ENCODE data around the gene ABCC10.
"Not testable (repeated sequence)": the region's sequence is repeated elsewhere in the genome, so short reads cannot be mapped to it uniquely, and the experiment has no call there.

Gene ABCC10

DNA sequence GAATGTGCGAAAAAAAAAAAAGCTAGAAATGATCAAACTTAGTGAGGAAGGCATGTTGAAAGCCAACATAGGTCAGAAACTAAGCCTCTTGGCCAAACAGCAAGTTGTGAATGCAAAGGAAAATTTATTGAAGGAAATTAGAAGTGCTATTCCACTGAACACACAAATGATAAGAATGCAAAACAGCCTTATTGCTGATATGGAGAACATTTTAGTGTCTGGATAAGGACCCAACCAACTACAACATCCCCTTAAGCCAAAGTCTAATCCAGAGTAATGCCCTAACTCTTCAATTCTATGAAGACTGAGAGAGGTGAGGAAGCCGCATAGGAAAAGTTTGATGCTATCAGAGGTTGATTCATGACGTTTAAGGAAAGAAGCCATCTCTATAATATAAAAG is 5.5 kb upstream of the ABCC10 start:
- Histone ChIP-seq H3K27ac (ENCODE audit: low read depth, low read length, poor library complexity, severe bottlenecking) (no peak overlapping the region), H3K79me2 (ENCODE audit: insufficient read depth, low read length) (no peaks in the 10 kb centered on the region), H3K36me3 (ENCODE audit: insufficient read depth, low read length) (no peaks in the 10 kb centered on the region), H3K27me3 (ENCODE audit: insufficient read depth, low read length) (no peaks in the 10 kb centered on the region), H3K4me2 (ENCODE audit: low read length) (no peak overlapping the region), H3K4me1 (ENCODE audit: insufficient read depth, low read length, severe bottlenecking) (no peaks in the 10 kb centered on the region), H3K9me3 (ENCODE audit: low read length) (no peaks in the 10 kb centered on the region), H2AFZ (ENCODE audit: low read length) (no peak overlapping the region), H3K4me3 (ENCODE audit: low read depth, low read length, poor library complexity, severe bottlenecking) (no peak overlapping the region), H3K9me2 (ENCODE audit: low read depth, low read length) (no peaks in the 10 kb centered on the region), H3K9ac (ENCODE audit: low read length) (no peak overlapping the region), H3F3A (ENCODE audit: insufficient read depth, low read length) (no peaks in the 10 kb centered on the region), H4K20me1 (ENCODE audit: insufficient read depth, low read length) (no peaks in the 10 kb centered on the region)
- TF ChIP-seq, protein P1, sequence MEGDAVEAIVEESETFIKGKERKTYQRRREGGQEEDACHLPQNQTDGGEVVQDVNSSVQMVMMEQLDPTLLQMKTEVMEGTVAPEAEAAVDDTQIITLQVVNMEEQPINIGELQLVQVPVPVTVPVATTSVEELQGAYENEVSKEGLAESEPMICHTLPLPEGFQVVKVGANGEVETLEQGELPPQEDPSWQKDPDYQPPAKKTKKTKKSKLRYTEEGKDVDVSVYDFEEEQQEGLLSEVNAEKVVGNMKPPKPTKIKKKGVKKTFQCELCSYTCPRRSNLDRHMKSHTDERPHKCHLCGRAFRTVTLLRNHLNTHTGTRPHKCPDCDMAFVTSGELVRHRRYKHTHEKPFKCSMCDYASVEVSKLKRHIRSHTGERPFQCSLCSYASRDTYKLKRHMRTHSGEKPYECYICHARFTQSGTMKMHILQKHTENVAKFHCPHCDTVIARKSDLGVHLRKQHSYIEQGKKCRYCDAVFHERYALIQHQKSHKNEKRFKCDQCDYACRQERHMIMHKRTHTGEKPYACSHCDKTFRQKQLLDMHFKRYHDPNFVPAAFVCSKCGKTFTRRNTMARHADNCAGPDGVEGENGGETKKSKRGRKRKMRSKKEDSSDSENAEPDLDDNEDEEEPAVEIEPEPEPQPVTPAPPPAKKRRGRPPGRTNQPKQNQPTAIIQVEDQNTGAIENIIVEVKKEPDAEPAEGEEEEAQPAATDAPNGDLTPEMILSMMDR (IDR thresholded peaks at IDR 0.05; ENCODE audit: low read length), result no peak
- TF ChIP-seq EZH2 (IDR thresholded peaks at IDR 0.05; ENCODE audit: borderline replicate concordance, low read length), result no peak

DNA sequence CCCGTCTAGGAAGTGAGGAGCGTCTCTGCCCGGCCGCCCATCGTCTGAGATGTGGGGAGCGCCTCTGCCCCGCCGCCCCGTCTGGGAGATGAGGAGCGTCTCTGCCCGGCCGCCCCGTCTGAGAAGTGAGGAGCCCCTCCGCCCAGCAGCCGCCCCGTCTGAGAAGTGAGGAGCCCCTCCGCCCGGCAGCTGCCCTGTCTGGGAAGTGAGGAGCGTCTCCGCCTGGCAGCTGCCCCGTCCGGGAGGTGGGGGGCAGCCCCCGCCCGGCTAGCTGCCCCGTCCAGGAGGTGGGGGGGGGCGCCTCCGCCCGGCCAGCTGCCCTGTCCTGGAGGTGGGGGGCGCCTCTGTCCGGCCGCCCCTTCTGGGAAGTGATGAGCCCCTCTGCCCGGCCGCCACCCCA is 2.3 kb upstream of the ABCC10 start:
- H3K4me3 ChIP-seq (ENCODE audit: low read depth, low read length, poor library complexity, severe bottlenecking); H3K9me3 ChIP-seq (ENCODE audit: low read length); H3K9ac ChIP-seq (ENCODE audit: low read length); H3K4me2 ChIP-seq (ENCODE audit: low read length); H3K27ac ChIP-seq (ENCODE audit: low read depth, low read length, poor library complexity, severe bottlenecking); H3K36me3 ChIP-seq (ENCODE audit: insufficient read depth, low read length); H3K79me2 ChIP-seq (ENCODE audit: insufficient read depth, low read length); H3F3A ChIP-seq (ENCODE audit: insufficient read depth, low read length); H4K20me1 ChIP-seq (ENCODE audit: insufficient read depth, low read length); H3K27me3 ChIP-seq (ENCODE audit: insufficient read depth, low read length); H2AFZ ChIP-seq (ENCODE audit: low read length); H3K9me2 ChIP-seq (ENCODE audit: low read depth, low read length): not testable (repeated sequence)
- H3K4me1 ChIP-seq (ENCODE audit: insufficient read depth, low read length, severe bottlenecking), result peaks cover 21% of the 10 kb centered on the region

DNA sequence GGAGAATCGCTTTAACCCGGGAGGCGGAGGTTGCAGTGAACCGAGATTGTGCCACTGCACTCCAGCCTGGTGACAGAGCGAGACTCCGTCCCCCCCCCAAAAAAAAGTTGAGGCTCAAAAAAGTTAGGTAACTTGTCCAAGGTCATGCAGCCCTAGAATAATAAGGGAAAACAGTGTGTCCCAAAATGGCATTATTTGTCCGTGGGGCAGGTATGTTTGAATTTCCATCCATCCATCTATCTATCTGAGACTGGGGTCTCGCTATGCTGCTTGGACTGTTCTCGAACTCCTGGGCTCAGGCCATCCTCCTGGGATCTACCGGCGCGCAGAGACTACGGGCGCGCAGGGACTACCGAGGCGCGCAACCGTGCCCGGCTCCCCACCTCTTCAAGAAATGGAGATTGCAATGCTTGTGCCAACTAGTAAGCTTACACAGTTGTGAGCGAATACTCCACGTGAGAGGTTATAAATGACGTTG is 374 bp upstream of the ABCC10 start:
- Histone ChIP-seq H3K4me1 (ENCODE audit: insufficient read depth, low read length, severe bottlenecking) (peaks cover 21% of the 10 kb centered on the region), H4K20me1 (ENCODE audit: insufficient read depth, low read length) (no peaks in the 10 kb centered on the region), H3K9ac (ENCODE audit: low read length) (peak overlapping the region; percentile 97), H3F3A (ENCODE audit: insufficient read depth, low read length) (no peaks in the 10 kb centered on the region), H3K27me3 (ENCODE audit: insufficient read depth, low read length) (no peaks in the 10 kb centered on the region), H3K36me3 (ENCODE audit: insufficient read depth, low read length) (peaks cover 5% of the 10 kb centered on the region; the same call in 1 of the 2 replicates), H2AFZ (ENCODE audit: low read length) (peak overlapping the region; percentile 50; the same call in 1 of the 2 replicates), H3K79me2 (ENCODE audit: insufficient read depth, low read length) (0 out of 2 replicates have a peak, but pooled peaks cover 7% of the 10 kb centered on the region), H3K4me3 (ENCODE audit: low read depth, low read length, poor library complexity, severe bottlenecking) (peak overlapping the region; percentile 99), H3K27ac (ENCODE audit: low read depth, low read length, poor library complexity, severe bottlenecking) (peak overlapping the region; percentile 72), H3K9me2 (ENCODE audit: low read depth, low read length) (no peaks in the 10 kb centered on the region), H3K4me2 (ENCODE audit: low read length) (peak overlapping the region; percentile 93), H3K9me3 (ENCODE audit: low read length) (no peaks in the 10 kb centered on the region)
- TF ChIP-seq EZH2 (IDR thresholded peaks at IDR 0.05; ENCODE audit: borderline replicate concordance, low read length), result no peak
- TF ChIP-seq, protein P1 (IDR thresholded peaks at IDR 0.05; ENCODE audit: low read length), result no peak

DNA sequence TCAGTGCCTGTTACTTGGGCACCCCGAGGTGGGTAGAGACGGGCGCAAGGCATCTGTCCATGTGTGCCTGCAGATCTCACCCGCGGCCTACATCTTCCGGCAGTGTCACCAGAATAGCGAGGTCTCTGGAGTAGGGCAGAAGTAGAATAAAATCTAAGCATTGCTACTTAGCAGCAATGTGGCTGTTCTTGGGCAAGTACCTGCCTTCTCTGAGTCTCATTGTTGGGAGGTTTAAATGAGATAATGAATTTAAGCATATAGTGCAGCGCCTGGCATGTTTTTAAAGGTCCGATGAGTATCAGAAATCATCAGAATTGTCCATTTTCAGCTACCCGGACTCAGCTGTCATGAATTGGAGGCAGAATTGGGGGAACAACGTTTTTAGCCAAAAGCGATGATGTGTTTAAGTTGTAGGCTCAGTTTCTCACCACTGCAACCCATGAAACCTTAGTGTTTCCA is 800 bp downstream of the ABCC10 start:
- Histone ChIP-seq H3F3A (ENCODE audit: insufficient read depth, low read length) (no peaks in the 10 kb centered on the region), H3K9me3 (ENCODE audit: low read length) (no peaks in the 10 kb centered on the region), H3K27me3 (ENCODE audit: insufficient read depth, low read length) (no peaks in the 10 kb centered on the region), H3K9me2 (ENCODE audit: low read depth, low read length) (no peaks in the 10 kb centered on the region), H3K4me1 (ENCODE audit: insufficient read depth, low read length, severe bottlenecking) (peaks cover 21% of the 10 kb centered on the region), H3K36me3 (ENCODE audit: insufficient read depth, low read length) (peaks cover 14% of the 10 kb centered on the region; the same call in 1 of the 2 replicates), H3K4me2 (ENCODE audit: low read length) (peak overlapping the region; percentile 93), H3K79me2 (ENCODE audit: insufficient read depth, low read length) (0 out of 2 replicates have a peak, but pooled peaks cover 7% of the 10 kb centered on the region), H2AFZ (ENCODE audit: low read length) (peak overlapping the region; percentile 84), H4K20me1 (ENCODE audit: insufficient read depth, low read length) (no peaks in the 10 kb centered on the region), H3K4me3 (ENCODE audit: low read depth, low read length, poor library complexity, severe bottlenecking) (peak overlapping the region; percentile 99), H3K9ac (ENCODE audit: low read length) (peak overlapping the region; percentile 97), H3K27ac (ENCODE audit: low read depth, low read length, poor library complexity, severe bottlenecking) (peak overlapping the region; percentile 72)
- no peak for TF ChIP-seq EZH2 (IDR thresholded peaks at IDR 0.05; ENCODE audit: borderline replicate concordance, low read length)
- TF ChIP-seq, protein P1 (IDR thresholded peaks at IDR 0.05; ENCODE audit: low read length), result no peak

All from OCI-LY1 (cell line).